HL-60/S4 treated with retinoic acid at 250 ng/mL for 4 days and 3 days (cell line): ENCODE results near the gene CENPP.
"Not testable (repeated sequence)": the region's sequence is repeated elsewhere in the genome, so short reads cannot be mapped to it uniquely, and the experiment has no call there.

ENCODE experiments used
- in situ Hi-C: fragments of 300-500 bp; cut with MboI; formaldehyde crosslinking; loops from 2 replicates; pipeline ENCODE4 v1.7.0; 2022; ENCODE audit warnings: low sequenced_read_pairs

The CENPP gene

GRCh38 chr9:92377876-92378275 is 52.1 kb downstream of the CENPP start:
- in situ Hi-C loops, result no loop called here

- in situ Hi-C loops, result no loop called here
Measured at GRCh38 chr9:92378865-92379560, 53.3 kb downstream of the CENPP start.

GRCh38 chr9:92380603-92381002 is 54.9 kb downstream of the CENPP start:
- in situ Hi-C loops, result no loop called here

GRCh38 chr9:92381775-92382174 is 56.0 kb downstream of the CENPP start:
- in situ Hi-C loops, result no loop called here

- in situ Hi-C loops, result no loop called here
Measured at GRCh38 chr9:92384375-92384774, 58.6 kb downstream of the CENPP start.

DNA sequence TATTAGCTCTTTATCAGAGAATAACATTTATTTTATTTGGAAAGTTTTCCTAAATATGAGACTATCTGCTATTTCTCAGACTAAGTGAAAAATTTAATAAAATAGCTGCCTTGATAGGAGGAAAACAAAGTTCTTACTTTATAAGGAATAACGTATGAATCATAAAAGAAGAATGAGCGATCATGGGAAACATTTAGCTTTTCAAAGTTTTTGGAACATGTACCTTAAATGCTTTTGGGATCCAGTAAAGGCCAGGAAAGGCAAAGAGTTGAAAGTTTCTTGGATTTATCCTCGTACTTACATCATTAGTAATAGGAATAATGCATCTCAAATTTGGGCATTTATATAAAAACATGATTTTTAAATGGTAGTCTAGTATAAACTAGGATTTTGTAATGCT is 59.2 kb downstream of the CENPP start:
- in situ Hi-C loops, result no loop called here

DNA sequence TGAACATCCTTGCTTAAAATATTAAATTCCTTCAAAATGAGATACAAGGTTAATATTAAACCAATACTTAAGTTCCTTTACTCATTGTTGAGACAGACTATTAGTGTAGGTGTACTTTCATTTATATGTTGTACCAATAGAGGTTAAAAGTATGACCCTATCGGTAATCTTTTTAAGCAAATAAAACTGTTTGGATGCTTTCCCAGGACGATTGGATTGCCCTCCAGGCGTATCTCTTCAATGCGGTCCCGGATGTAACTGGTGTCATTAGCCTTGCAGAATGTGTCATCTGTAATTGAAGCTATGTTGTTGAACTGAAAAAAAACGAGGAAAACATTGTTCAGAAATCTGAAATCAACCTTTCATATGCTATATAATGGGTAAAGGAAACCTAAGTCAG is 59.7 kb downstream of the CENPP start:
- in situ Hi-C loops, result no loop called here

- in situ Hi-C loops, result no loop called here
Measured at GRCh38 chr9:92385953-92386352, 60.2 kb downstream of the CENPP start.

DNA sequence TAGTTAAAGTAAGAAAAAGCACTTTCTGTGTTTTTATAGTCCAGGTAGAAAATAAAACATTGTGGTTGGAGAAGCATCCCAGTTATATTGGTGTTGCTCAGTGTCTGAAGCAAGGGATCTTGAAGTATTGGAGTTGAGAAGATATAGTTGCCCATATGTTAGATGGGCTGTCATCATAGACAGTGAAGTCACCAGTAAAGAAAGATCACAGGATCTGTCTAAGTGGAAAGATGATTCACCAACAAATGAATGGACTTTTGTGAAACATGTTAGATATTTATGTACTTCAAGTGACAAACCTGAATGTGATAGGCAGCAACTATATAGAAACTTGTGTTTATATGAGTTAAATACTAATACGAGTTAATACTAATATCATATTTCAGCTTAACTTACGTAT is 66.9 kb downstream of the CENPP start:
- in situ Hi-C loops, result no loop called here

DNA sequence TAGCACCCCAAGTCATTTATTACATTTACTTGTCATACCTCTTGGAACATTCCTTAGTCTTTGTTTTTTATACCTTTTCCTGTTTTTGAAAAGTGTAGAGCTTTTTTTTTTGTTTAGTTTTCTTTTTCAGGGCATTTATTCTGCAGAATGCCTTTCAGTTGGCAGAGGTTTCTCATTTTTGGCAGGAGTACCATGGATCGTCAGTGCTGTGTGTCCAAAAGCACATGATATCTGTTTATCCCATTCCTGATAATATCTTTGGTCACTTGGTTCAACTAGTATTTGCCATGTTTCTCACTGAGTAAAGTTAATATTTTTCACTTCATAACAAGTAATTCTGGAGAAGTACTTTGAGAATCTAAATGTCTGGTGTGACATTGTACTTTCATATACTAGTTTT is 67.9 kb downstream of the CENPP start:
- in situ Hi-C loops, result no loop called here

DNA sequence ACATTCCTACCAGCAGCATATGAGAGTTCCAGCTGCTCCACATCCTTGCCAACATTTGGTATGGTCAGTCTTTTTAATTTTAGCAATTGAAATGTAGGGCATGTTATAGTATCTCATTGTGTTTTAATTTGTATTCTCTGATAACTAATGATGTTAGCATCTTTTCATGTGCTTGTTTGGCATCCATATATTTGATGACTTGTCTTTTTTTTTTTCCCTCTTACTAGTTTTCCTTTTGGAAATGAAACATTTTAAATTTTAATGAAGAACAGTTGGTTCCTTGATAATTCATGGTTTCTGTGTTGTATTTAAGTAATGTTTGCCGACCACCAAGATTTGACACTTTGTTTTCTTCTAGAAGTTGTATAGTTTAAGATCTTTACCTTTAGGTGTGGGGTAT is 69.9 kb downstream of the CENPP start:
- in situ Hi-C loops, result no loop called here

- in situ Hi-C loops, result no loop called here
Measured at GRCh38 chr9:92397853-92398252, 72.1 kb downstream of the CENPP start.

GRCh38 chr9:92402360-92402759 is 76.6 kb downstream of the CENPP start:
- in situ Hi-C loops, result no loop called here

DNA sequence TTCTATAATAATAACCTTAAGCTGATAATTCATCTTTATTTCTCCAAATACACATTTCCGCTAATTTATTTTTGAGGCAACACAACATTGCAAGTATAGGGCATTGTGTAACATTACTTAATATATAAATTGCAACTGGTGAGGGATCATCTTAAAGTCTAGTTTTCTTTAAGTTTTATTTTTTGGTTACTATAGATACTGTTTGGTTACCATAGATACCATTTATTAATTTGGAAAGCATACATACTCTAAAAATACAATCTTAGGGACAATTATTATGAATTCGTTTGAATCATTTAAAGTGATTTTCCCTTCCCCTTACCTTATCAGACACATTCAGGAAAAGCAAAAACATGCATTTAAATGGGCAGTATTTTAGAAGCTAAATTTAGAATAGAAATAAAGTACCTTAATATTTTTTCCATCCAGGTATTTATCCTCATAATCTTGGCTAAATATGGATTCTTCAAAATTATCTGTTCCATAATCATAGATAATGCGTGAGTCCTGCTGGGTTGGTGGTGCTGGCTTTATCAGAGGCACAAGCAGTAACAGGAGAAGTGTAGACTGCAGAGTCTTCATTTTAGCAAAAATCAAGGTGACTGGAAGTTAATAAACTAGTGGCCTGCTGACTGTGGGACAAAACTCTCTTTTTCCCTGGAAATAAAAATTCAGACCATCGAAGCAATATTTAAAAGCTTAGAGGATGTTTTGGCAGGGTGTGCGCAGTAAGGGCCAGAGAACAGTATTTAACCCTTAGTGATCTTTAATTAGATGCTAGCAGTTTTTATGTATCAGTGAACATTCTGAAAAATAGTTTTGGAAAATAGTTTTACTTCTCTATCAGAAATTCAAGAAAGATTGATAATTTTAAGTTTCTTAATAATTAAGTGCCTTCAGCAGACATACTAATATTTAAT is 77.3 kb downstream of the CENPP start:
- in situ Hi-C loops, result no loop called here

DNA sequence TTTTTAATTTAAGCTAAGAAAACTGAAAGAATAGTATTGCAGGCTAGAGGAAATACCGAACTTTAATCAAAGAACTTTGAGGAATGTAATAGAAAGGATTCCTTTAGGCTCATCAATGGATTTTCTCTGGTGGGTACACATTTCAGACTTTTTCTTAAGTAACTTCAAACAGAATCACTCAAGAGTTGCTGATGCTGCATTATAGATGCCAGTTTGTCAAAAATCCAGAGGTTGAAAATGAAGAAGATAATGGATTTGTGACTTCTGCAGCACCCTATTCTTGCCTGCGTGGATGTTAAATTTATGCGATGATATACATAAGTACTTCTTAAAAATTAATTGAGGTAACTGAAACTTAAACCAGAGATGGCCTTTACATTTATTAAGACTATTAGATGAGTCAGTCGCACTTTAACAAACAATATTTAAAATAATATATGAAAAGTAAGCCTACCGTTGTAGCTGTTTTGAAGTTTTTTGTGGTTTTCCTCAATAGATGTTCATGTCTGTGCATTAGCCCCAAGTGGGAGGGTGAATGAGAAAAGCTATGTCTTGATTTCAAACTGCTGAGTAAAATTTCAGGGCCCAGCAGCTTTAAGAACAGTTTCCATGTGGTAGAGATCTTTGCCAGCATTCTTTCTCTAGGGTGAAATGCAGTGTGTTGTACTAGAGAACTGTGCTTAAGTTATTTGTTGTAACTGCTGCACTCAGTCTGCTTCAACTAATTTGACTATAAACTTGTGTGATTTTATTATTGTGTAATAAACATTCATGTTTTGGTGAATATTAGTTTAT is 78.5 kb downstream of the CENPP start, which contains the start of gene OGN:
Gene OGN, minus strand, starts transcription at position 537 of the 795 bp plus-strand sequence. CDS start 1,171 bp downstream, outside the sequence.
- in situ Hi-C loops, result no loop called here

DNA sequence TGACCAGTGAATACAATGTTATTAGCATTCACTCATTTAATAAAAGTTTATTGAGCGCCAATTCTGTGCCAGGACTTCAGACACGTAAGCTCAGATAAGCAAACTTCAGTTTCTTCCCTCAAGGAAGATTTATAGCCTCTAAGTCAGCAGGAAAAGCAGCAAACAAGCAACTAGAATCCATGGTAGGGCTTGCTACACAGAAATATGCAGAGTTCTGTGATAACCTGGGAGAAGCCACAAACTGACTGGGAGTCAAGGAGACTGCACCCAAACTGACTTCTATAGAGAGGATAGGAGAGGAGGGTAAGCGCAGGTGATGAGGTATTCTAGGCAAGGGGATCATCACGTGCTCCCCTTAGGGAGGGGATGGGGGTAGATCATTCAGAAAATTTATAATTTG is 80.1 kb downstream of the CENPP start:
- in situ Hi-C loops, result no loop called here

DNA sequence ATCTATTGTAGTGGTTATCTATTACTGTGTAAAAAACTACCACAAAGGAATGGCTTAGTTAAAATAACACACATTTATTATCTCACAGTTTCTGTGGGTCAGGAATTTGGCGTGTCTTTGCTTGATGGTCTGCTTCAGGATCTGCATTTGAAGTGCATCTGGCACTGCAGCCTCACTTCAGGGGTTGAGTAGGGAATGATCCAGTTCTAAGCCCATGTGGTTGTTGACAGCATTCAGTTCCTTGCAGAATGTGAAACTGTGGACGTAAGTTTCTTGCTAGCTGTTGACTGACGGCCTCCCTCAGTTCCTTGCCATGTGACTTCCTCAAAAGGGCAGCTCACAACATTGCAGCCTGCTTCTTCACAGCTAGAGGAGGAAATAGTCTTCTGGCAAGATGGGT is 80.7 kb downstream of the CENPP start:
- in situ Hi-C loops, result no loop called here

DNA sequence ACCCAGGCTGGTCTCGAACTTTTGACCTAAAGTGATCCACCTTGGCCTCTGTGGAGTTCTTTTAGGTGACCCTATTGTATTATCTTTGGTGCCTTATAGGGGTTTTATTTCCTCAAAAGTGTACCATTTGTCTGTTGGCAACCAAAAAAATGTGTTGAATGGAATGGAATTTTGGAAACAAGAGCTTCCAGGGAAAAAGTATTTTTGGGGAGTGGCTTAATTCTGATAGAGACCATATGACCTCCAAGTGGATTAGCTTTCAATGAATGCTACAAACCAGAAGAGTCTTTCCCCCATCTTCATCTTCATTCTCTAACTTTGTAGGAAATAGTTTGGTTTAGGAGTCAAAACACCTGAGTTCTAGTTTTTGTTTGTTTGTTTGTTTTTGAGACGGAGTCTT is 82.1 kb downstream of the CENPP start:
- in situ Hi-C loops, result no loop called here

GRCh38 chr9:92408747-92409478 is 83.2 kb downstream of the CENPP start:
- in situ Hi-C loops, result no loop called here

DNA sequence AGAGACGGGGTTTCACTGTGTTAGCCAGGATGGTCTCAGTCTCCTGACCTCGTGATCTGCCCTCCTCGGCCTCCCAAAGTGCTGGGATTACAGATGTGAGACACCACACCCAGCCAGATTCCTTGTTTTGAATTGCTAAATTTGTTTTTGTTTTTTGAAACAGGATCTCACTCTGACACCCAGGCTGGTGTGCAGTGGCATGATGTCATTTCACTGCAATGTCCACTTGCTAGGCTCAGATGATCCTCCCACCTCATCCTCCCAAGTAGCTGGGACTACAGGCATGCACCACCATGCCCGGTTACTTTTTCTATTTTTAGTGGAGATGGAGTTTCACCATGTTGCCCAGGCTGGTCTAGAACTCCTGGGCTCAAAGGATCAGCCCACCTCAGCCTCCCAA is 85.4 kb downstream of the CENPP start:
- in situ Hi-C loops, result not testable (repeated sequence)

GRCh38 chr9:92414566-92414965 is 88.8 kb downstream of the CENPP start:
- in situ Hi-C loops, result no loop called here
